PC-9 (cell line): ENCODE data around the gene CSTF1.

Experiments
- EZH2 ChIP-seq: fragments of 200-600 bp; sonication (generic); IDR thresholded peaks from 2 replicates; pipeline ENCODE4 v1.8.0; 2017; ENCODE audit warnings: antibody characterized with exemption, low read depth
- TF ChIP-seq, protein P1 (sequence below): fragments of 200-600 bp; sonication (generic); conservative IDR thresholded peaks from 2 replicates; pipeline ENCODE4 v1.6.1; 2017; ENCODE audit warnings: mixed run types, antibody characterized with exemption, mild to moderate bottlenecking, moderate library complexity

GRCh38 chr20:56437196-56437960 lies 44.9 kb downstream of the CSTF1 start:
- no peak for TF ChIP-seq EZH2
- TF ChIP-seq, protein P1, sequence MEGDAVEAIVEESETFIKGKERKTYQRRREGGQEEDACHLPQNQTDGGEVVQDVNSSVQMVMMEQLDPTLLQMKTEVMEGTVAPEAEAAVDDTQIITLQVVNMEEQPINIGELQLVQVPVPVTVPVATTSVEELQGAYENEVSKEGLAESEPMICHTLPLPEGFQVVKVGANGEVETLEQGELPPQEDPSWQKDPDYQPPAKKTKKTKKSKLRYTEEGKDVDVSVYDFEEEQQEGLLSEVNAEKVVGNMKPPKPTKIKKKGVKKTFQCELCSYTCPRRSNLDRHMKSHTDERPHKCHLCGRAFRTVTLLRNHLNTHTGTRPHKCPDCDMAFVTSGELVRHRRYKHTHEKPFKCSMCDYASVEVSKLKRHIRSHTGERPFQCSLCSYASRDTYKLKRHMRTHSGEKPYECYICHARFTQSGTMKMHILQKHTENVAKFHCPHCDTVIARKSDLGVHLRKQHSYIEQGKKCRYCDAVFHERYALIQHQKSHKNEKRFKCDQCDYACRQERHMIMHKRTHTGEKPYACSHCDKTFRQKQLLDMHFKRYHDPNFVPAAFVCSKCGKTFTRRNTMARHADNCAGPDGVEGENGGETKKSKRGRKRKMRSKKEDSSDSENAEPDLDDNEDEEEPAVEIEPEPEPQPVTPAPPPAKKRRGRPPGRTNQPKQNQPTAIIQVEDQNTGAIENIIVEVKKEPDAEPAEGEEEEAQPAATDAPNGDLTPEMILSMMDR = no peak
